ENCODE measurements around the gene ARID5B. TPM values are rescaled to one million over a fixed set of nuclear protein-coding genes. Genes with fewer than 3 reads are reported as not detected.

ARID5B gene
- total and polyA plus RNA-seq, 2 experiments from 2014 or later: 1.3 to 1.6 TPM

DNA sequence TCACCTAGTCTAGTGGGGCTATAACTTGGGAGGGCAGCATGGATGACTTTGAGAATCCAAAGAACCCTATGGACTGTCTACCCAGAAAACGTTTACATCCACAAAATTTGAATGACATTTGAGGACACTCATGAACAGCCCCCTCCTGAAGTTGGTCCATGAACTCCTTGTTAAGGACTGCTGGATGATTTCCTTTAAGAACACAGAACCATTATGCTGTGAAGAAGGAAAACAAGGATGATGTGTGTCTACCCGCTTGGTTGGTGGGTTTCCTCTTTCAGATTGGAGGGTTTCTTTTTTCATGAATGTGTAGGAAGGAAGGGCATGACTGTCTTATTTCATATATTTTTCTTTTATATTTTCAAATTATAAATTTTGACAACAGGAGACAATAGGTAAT is 58.3 kb downstream of the ARID5B start:
- ATAC-seq (no peak), DNase-seq (ENCODE audit: low spot score) (no peak)
- Mint-ChIP-seq H3K27me3 (ENCODE audit: insufficient read depth, low read depth, poor library complexity) (no peaks in the 10 kb centered on the region), H3K4me1 (peaks cover 12% of the 10 kb centered on the region), H3K36me3 (ENCODE audit: low read depth) (no peaks in the 10 kb centered on the region), H3K4me3 (no peak overlapping the region), H3K9me3 (no peaks in the 10 kb centered on the region), H3K27ac (no peak overlapping the region)
- no peak overlapping the region for H2AFZ ChIP-seq
- peaks cover 10% of the 10 kb centered on the region for H3K4me1 ChIP-seq (ENCODE audit: insufficient read depth)
- TF ChIP-seq CREB1 (CRISPR knock-in tag; IDR thresholded peaks at IDR 0.05; ENCODE audit: low read depth): no peak
- TF ChIP-seq, protein P1, sequence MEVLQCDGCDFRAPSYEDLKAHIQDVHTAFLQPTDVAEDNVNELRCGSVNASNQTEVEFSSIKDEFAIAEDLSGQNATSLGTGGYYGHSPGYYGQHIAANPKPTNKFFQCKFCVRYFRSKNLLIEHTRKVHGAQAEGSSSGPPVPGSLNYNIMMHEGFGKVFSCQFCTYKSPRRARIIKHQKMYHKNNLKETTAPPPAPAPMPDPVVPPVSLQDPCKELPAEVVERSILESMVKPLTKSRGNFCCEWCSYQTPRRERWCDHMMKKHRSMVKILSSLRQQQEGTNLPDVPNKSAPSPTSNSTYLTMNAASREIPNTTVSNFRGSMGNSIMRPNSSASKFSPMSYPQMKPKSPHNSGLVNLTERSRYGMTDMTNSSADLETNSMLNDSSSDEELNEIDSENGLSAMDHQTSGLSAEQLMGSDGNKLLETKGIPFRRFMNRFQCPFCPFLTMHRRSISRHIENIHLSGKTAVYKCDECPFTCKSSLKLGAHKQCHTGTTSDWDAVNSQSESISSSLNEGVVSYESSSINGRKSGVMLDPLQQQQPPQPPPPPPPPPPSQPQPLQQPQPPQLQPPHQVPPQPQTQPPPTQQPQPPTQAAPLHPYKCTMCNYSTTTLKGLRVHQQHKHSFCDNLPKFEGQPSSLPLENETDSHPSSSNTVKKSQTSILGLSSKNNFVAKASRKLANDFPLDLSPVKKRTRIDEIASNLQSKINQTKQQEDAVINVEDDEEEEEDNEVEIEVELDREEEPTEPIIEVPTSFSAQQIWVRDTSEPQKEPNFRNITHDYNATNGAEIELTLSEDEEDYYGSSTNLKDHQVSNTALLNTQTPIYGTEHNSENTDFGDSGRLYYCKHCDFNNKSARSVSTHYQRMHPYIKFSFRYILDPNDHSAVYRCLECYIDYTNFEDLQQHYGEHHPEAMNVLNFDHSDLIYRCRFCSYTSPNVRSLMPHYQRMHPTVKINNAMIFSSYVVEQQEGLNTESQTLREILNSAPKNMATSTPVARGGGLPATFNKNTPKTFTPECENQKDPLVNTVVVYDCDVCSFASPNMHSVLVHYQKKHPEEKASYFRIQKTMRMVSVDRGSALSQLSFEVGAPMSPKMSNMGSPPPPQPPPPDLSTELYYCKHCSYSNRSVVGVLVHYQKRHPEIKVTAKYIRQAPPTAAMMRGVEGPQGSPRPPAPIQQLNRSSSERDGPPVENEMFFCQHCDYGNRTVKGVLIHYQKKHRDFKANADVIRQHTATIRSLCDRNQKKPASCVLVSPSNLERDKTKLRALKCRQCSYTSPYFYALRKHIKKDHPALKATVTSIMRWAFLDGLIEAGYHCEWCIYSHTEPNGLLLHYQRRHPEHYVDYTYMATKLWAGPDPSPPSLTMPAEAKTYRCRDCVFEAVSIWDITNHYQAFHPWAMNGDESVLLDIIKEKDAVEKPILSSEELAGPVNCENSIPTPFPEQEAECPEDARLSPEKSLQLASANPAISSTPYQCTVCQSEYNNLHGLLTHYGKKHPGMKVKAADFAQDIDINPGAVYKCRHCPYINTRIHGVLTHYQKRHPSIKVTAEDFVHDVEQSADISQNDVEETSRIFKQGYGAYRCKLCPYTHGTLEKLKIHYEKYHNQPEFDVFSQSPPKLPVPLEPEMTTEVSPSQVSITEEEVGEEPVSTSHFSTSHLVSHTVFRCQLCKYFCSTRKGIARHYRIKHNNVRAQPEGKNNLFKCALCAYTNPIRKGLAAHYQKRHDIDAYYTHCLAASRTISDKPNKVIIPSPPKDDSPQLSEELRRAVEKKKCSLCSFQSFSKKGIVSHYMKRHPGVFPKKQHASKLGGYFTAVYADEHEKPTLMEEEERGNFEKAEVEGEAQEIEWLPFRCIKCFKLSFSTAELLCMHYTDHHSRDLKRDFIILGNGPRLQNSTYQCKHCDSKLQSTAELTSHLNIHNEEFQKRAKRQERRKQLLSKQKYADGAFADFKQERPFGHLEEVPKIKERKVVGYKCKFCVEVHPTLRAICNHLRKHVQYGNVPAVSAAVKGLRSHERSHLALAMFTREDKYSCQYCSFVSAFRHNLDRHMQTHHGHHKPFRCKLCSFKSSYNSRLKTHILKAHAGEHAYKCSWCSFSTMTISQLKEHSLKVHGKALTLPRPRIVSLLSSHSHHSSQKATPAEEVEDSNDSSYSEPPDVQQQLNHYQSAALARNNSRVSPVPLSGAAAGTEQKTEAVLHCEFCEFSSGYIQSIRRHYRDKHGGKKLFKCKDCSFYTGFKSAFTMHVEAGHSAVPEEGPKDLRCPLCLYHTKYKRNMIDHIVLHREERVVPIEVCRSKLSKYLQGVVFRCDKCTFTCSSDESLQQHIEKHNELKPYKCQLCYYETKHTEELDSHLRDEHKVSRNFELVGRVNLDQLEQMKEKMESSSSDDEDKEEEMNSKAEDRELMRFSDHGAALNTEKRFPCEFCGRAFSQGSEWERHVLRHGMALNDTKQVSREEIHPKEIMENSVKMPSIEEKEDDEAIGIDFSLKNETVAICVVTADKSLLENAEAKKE (CRISPR knock-in tag; IDR thresholded peaks at IDR 0.05): no peak
- no peak for TF ChIP-seq EZH2 (IDR thresholded peaks at IDR 0.05; ENCODE audit: low read depth, unreplicated experiment)
- TF ChIP-seq JUNB (IDR thresholded peaks at IDR 0.05; ENCODE audit: unreplicated experiment): no peak
- no peak for TF ChIP-seq EZH2phosphoT487 (IDR thresholded peaks at IDR 0.05; ENCODE audit: unreplicated experiment)
- no peak for TF ChIP-seq REST (IDR thresholded peaks at IDR 0.05; ENCODE audit: unreplicated experiment)
- TF ChIP-seq POLR2AphosphoS5 (IDR thresholded peaks at IDR 0.05; ENCODE audit: low read depth): no peak
- no peak for TF ChIP-seq NANOG (IDR thresholded peaks at IDR 0.05; ENCODE audit: borderline replicate concordance)
- TF ChIP-seq, protein P2, sequence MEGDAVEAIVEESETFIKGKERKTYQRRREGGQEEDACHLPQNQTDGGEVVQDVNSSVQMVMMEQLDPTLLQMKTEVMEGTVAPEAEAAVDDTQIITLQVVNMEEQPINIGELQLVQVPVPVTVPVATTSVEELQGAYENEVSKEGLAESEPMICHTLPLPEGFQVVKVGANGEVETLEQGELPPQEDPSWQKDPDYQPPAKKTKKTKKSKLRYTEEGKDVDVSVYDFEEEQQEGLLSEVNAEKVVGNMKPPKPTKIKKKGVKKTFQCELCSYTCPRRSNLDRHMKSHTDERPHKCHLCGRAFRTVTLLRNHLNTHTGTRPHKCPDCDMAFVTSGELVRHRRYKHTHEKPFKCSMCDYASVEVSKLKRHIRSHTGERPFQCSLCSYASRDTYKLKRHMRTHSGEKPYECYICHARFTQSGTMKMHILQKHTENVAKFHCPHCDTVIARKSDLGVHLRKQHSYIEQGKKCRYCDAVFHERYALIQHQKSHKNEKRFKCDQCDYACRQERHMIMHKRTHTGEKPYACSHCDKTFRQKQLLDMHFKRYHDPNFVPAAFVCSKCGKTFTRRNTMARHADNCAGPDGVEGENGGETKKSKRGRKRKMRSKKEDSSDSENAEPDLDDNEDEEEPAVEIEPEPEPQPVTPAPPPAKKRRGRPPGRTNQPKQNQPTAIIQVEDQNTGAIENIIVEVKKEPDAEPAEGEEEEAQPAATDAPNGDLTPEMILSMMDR (conservative IDR thresholded peaks at IDR 0.05; ENCODE audit: low read depth in 2 of 2): no peak
- TF ChIP-seq ZNF114 (CRISPR knock-in tag; IDR thresholded peaks at IDR 0.05): no peak
- no peak for TF ChIP-seq ZNF331 (CRISPR knock-in tag; IDR thresholded peaks at IDR 0.05; ENCODE audit: low read depth)
- TF ChIP-seq, protein P3, sequence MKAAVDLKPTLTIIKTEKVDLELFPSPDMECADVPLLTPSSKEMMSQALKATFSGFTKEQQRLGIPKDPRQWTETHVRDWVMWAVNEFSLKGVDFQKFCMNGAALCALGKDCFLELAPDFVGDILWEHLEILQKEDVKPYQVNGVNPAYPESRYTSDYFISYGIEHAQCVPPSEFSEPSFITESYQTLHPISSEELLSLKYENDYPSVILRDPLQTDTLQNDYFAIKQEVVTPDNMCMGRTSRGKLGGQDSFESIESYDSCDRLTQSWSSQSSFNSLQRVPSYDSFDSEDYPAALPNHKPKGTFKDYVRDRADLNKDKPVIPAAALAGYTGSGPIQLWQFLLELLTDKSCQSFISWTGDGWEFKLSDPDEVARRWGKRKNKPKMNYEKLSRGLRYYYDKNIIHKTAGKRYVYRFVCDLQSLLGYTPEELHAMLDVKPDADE (IDR thresholded peaks at IDR 0.05): no peak
- TF ChIP-seq STAT1 (IDR thresholded peaks at IDR 0.05; ENCODE audit: unreplicated experiment): no peak
- H3K27ac ChIP-seq (ENCODE audit: low read depth): no peak overlapping the region
- H3K27me3 ChIP-seq (ENCODE audit: insufficient read depth): no peaks in the 10 kb centered on the region
- no peaks in the 10 kb centered on the region for H3F3A ChIP-seq (replicated peaks; ENCODE audit: low read depth)
- no peaks in the 10 kb centered on the region for H3K9me2 ChIP-seq (ENCODE audit: insufficient read depth)
- no peaks in the 10 kb centered on the region for H3K36me3 ChIP-seq (ENCODE audit: insufficient read depth)
- H3K4me2 ChIP-seq: no peak overlapping the region
- no peaks in the 10 kb centered on the region for H4K20me1 ChIP-seq (replicated peaks; ENCODE audit: insufficient read depth)
- H3K79me2 ChIP-seq (replicated peaks; ENCODE audit: insufficient read depth): no peaks in the 10 kb centered on the region
- H3K4me3 ChIP-seq: no peak overlapping the region

Data from GM23338 (cell line).